Myocyte (in vitro differentiated cells): ENCODE measurements around the gene ZNF280A. TPM values are rescaled to one million over a fixed set of nuclear protein-coding genes. Genes with fewer than 3 reads are reported as not detected.
A peak's percentile ranks its signal among the peaks of the same experiment; 100 is the strongest.

Source experiments
- DNase-seq: peaks from one replicate; pipeline ENCODE4 v3.0.0-alpha.2; 2012; ENCODE audit warnings: low read depth
- polyA plus RNA-seq: library from polyadenylated mRNA; unstranded; fragments of >200 nt; gene quantifications from one replicate; pipeline ENCODE4 v1.2.1, GENCODE V29; 2012; ENCODE audit warnings: missing spikeins
- total RNA-seq: library from RNA; depleted of rRNA; stranded (reverse); fragments of >200 nt; gene quantifications from 2 replicates; pipeline ENCODE4 v1.2.3, GENCODE V29; 2014

The ZNF280A gene
- total RNA-seq: not detected in 2 replicates
- not detected for polyA plus RNA-seq

- no peak for DNase-seq
Observed at GRCh38 chr22:22520020-22520656, at the start of gene ZNF280A. ZNF280A (minus strand) TSS chr22:22520270; CDS start chr22:22515630, 4,640 bp downstream.

GRCh38 chr22:22569218-22569617 lies 49.1 kb upstream of the ZNF280A start:
- DNase-seq: no peak

GRCh38 chr22:22565981-22566380 lies 45.9 kb upstream of the ZNF280A start:
- no peak for DNase-seq

- no peak for DNase-seq
Observed at GRCh38 chr22:22558972-22559603, 39.0 kb upstream of the ZNF280A start, which contains the start of gene PRAME. PRAME (minus strand) TSS chr22:22559265; CDS start chr22:22556832, 2,433 bp downstream.

- DNase-seq: no peak
Observed at GRCh38 chr22:22558071-22558971, 38.3 kb upstream of the ZNF280A start.

- DNase-seq: no peak
Observed at GRCh38 chr22:22556995-22557925, 37.2 kb upstream of the ZNF280A start.

- no peak for DNase-seq
Observed at GRCh38 chr22:22556578-22556977, 36.5 kb upstream of the ZNF280A start.

- DNase-seq: no peak
Observed at GRCh38 chr22:22555596-22555995, 35.5 kb upstream of the ZNF280A start.

GRCh38 chr22:22554587-22555284 lies 34.7 kb upstream of the ZNF280A start:
- DNase-seq: no peak

- DNase-seq: peak; percentile 11
Observed at GRCh38 chr22:22553735-22554586, 33.9 kb upstream of the ZNF280A start.

GRCh38 chr22:22553141-22553540 lies 33.1 kb upstream of the ZNF280A start:
- DNase-seq: no peak

GRCh38 chr22:22552630-22553029 lies 32.6 kb upstream of the ZNF280A start:
- peak; percentile 72 for DNase-seq

- no peak for DNase-seq
Observed at GRCh38 chr22:22550789-22551434, 30.8 kb upstream of the ZNF280A start.

GRCh38 chr22:22548910-22549309 lies 28.8 kb upstream of the ZNF280A start:
- no peak for DNase-seq

GRCh38 chr22:22548317-22548716 lies 28.2 kb upstream of the ZNF280A start:
- DNase-seq: no peak

GRCh38 chr22:22547692-22548300 lies 27.7 kb upstream of the ZNF280A start:
- no peak for DNase-seq

GRCh38 chr22:22547226-22547625 lies 27.2 kb upstream of the ZNF280A start:
- no peak for DNase-seq

- DNase-seq: no peak
Observed at GRCh38 chr22:22546490-22546889, 26.4 kb upstream of the ZNF280A start.
